Astrocyte (in vitro differentiated cells and primary cell): ENCODE results near the gene PIGN.

Source experiments
- EZH2 ChIP-seq: IDR thresholded peaks from 2 replicates; pipeline ENCODE4 v1.6.1; 2012; ENCODE audit warnings: mild to moderate bottlenecking, low read length, inconsistent platforms; ENCODE audit not compliant: insufficient read depth
- TF ChIP-seq, protein P1 (sequence below): IDR thresholded peaks from 2 replicates; pipeline ENCODE4 v1.5.1; 2011; ENCODE audit warnings: low read depth, mild to moderate bottlenecking, inconsistent platforms, low read length, moderate library complexity; ENCODE audit not compliant: insufficient read depth

DNA sequence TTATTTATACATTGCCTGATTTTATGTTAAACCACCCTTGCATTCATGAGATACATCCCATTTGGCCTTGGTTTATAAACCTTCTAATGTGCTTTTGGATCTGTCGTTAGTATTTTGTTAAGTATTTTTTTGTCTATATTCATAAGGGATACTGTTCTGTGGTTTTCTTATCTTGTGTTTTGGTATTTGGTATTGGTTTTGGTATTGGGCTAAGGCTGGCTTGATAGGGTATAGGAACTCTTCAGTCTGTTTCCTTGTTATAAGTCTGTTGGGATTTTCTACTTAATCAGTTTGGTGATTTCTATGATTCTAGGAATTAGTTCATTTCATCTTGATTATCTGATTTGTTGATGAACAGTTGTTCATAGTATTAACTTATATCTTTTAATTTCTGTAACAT lies 49.4 kb upstream of the PIGN start:
- TF ChIP-seq, protein P1, sequence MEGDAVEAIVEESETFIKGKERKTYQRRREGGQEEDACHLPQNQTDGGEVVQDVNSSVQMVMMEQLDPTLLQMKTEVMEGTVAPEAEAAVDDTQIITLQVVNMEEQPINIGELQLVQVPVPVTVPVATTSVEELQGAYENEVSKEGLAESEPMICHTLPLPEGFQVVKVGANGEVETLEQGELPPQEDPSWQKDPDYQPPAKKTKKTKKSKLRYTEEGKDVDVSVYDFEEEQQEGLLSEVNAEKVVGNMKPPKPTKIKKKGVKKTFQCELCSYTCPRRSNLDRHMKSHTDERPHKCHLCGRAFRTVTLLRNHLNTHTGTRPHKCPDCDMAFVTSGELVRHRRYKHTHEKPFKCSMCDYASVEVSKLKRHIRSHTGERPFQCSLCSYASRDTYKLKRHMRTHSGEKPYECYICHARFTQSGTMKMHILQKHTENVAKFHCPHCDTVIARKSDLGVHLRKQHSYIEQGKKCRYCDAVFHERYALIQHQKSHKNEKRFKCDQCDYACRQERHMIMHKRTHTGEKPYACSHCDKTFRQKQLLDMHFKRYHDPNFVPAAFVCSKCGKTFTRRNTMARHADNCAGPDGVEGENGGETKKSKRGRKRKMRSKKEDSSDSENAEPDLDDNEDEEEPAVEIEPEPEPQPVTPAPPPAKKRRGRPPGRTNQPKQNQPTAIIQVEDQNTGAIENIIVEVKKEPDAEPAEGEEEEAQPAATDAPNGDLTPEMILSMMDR, result no peak
- TF ChIP-seq EZH2, result no peak
